Thyroid gland (tissue), 4 donors: ENCODE results near the gene PXT1. TPM values are rescaled to one million over a fixed set of nuclear protein-coding genes. Genes with fewer than 3 reads are reported as not detected.
"Not testable (repeated sequence)": the region's sequence is repeated elsewhere in the genome, so short reads cannot be mapped to it uniquely, and the experiment has no call there.

Source experiments
- DNase-seq, 2 donors: peaks; one replicate each; pipeline ENCODE4 v3.0.0-alpha.2; 2019
- H3K27ac ChIP-seq, 3 donors: fragments of 200-600 bp; sonication (generic); 1 replicate in 2 of 3; 2 replicates in 1 of 3; pipeline ENCODE4 v1.5.1; 2016 to 2019; ENCODE audit warnings: mild to moderate bottlenecking in 1 of 3, moderate library complexity in 1 of 3
- H3K27me3 ChIP-seq: fragments of 200-600 bp; sonication (generic); one replicate; pipeline ENCODE4 v1.5.1; 2019
- H3K36me3 ChIP-seq, 2 donors: fragments of 200-600 bp; sonication (generic); one replicate each; pipeline ENCODE4 v1.5.1; 2016 to 2019
- H3K4me1 ChIP-seq, 2 donors: fragments of 200-600 bp; sonication (generic); one replicate each; pipeline ENCODE4 v1.5.1; 2017 to 2019
- H3K4me3 ChIP-seq, 3 donors: fragments of 200-600 bp; sonication (generic); replicated peaks in 1 of 3; 1 replicate in 2 of 3; 2 replicates in 1 of 3; pipeline ENCODE4 v1.5.1; 2016; ENCODE audit warnings: mild to moderate bottlenecking in 1 of 3
- H3K9me3 ChIP-seq: fragments of 200-600 bp; sonication (generic); one replicate; pipeline ENCODE4 v1.5.1; 2017
- CTCF ChIP-seq, 6 experiments: fragments of 200-600 bp in 3 of 6; fragments of 450-650 bp in 3 of 6; sonication (generic) in 3 of 6; IDR thresholded peaks; one replicate each; pipeline ENCODE4 v1.5.1; 2016 to 2019; ENCODE audit warnings: antibody characterized with exemption in 6 of 6, mild to moderate bottlenecking in 2 of 6, inconsistent platforms in 1 of 6, moderate library complexity in 1 of 6
- POLR2A ChIP-seq, 2 donors: fragments of 450-650 bp; IDR thresholded peaks; one replicate each; pipeline ENCODE4 v1.6.1; 2017; ENCODE audit warnings: antibody characterized with exemption in 2 of 2, mild to moderate bottlenecking in 2 of 2, moderate library complexity in 1 of 2
- whole genome bisulfite sequencing, 2 donors: methylation state at CpG; one replicate each; pipeline ENCODE4 v1.1.5; 2017; 5-methylcytosine and 5-hydroxymethylcytosine counted together
- intact Hi-C: fragments of 100-400 bp; cut with DNase I; formaldehyde crosslinking; loops from one replicate; pipeline ENCODE4 v1.15.1; 2023
- total RNA-seq, 4 donors: library from RNA; depleted of rRNA; stranded (reverse); fragments of >200 nt; gene quantifications; one replicate each; pipeline ENCODE4 v1.2.3, GENCODE V29; 2016

PXT1 gene
- total RNA-seq, 4 donors from 2014 or later: not detected

- Histone ChIP-seq H3K4me3 (no peak overlapping the region), H3K9me3 (no peaks in the 10 kb centered on the region), H3K27me3 (no peaks in the 10 kb centered on the region), H3K27ac (no peak overlapping the region), H3K4me1 (no peaks in the 10 kb centered on the region), H3K36me3 (no peaks in the 10 kb centered on the region)
- intact Hi-C loops: no loop called here
- no peak for DNase-seq
- TF ChIP-seq CTCF (IDR thresholded peaks at IDR 0.05) (no peak), POLR2A (IDR thresholded peaks at IDR 0.05) (no peak)
- 75 to 81% methylated on average over 3 of the region's 3 CpGs for WGBS, 2 donors
These were observed 19.0 kb upstream of the PXT1 start for GRCh38 chr6:36461646-36462045.

- no peaks in the 10 kb centered on the region for H3K36me3 ChIP-seq
- intact Hi-C loops: no loop called here
- no peak overlapping the region for H3K27ac ChIP-seq
- no peak overlapping the region for H3K4me3 ChIP-seq
- DNase-seq: no peak
- no peaks in the 10 kb centered on the region for H3K4me1 ChIP-seq
- no peaks in the 10 kb centered on the region for H3K9me3 ChIP-seq
- no peak for TF ChIP-seq POLR2A (IDR thresholded peaks at IDR 0.05)
- no peak for TF ChIP-seq CTCF (IDR thresholded peaks at IDR 0.05)
- H3K27me3 ChIP-seq: no peaks in the 10 kb centered on the region
These were observed 18.3 kb upstream of the PXT1 start for GRCh38 chr6:36460916-36461315.

GRCh38 chr6:36459501-36459900 lies 16.8 kb upstream of the PXT1 start:
- no peak for TF ChIP-seq CTCF (IDR thresholded peaks at IDR 0.05)
- no peak for TF ChIP-seq POLR2A (IDR thresholded peaks at IDR 0.05)
- Histone ChIP-seq H3K27ac (no peak overlapping the region), H3K36me3 (no peaks in the 10 kb centered on the region), H3K4me3 (no peak overlapping the region), H3K9me3 (no peaks in the 10 kb centered on the region), H3K4me1 (peaks cover 4 to 11% of the 10 kb centered on the region in 2 donors), H3K27me3 (no peaks in the 10 kb centered on the region)
- DNase-seq: no peak
- intact Hi-C loops: no loop called here

- Histone ChIP-seq H3K27me3 (no peaks in the 10 kb centered on the region), H3K9me3 (no peaks in the 10 kb centered on the region), H3K36me3 (no peaks in the 10 kb centered on the region), H3K4me3 (no peak overlapping the region), H3K27ac (peak overlapping the region; percentile 2 to 48 (median 33)), H3K4me1 (peaks cover 4 to 11% of the 10 kb centered on the region in 2 donors)
- DNase-seq: peak; percentile 33 to 44
- intact Hi-C loops: no loop called here
- TF ChIP-seq CTCF (IDR thresholded peaks at IDR 0.05) (no peak), POLR2A (IDR thresholded peaks at IDR 0.05) (no peak)
- 59 to 70% methylated on average over 3 of the region's 3 CpGs for WGBS, 2 donors
These were observed 12.9 kb upstream of the PXT1 start for GRCh38 chr6:36455486-36456027.

GRCh38 chr6:36452897-36453296 lies 10.2 kb upstream of the PXT1 start:
- H3K36me3 ChIP-seq, DNase-seq, H3K27ac ChIP-seq, H3K9me3 ChIP-seq, H3K27me3 ChIP-seq, H3K4me3 ChIP-seq, intact Hi-C loops: not testable (repeated sequence)
- peaks cover 4 to 11% of the 10 kb centered on the region in 2 donors for H3K4me1 ChIP-seq
- 96 to 98% methylated on average over 8 of the region's 8 CpGs for WGBS, 2 donors

GRCh38 chr6:36449173-36449572 lies 6.5 kb upstream of the PXT1 start:
- not testable (repeated sequence) for H3K4me3 ChIP-seq, H3K27ac ChIP-seq, H3K9me3 ChIP-seq, DNase-seq, H3K36me3 ChIP-seq, H3K27me3 ChIP-seq
- H3K4me1 ChIP-seq: peaks cover 9 to 16% of the 10 kb centered on the region in 2 donors
- intact Hi-C loops: loop anchor here (10.0 kb wide), 1 partner anchor 146 kb away; the partner anchor contains the start of gene SRSF3
- WGBS, 2 donors: 95 to 97% methylated on average over 10 of the region's 10 CpGs
